Upper lobe of left lung (tissue), 6 donors: ENCODE results near the gene CHCHD6. TPM values are rescaled to one million over a fixed set of nuclear protein-coding genes. Genes with fewer than 3 reads are reported as not detected.

ENCODE experiments used
- ATAC-seq, 2 donors: fragments of 200-7000 bp; cut with Tn5 transposase; one replicate each; pipeline ENCODE4 v1.9.1; 2022; ENCODE audit warnings: mild to moderate bottlenecking in 2 of 2, moderate library complexity in 2 of 2; ENCODE audit not compliant: low FRiP score in 2 of 2
- DNase-seq, 2 donors: peaks; one replicate each; pipeline ENCODE4 v3.0.0-alpha.2; 2019 to 2020
- H3K27ac ChIP-seq, 4 donors: fragments of 200-600 bp; sonication (generic); one replicate each; pipeline ENCODE4 v1.5.1; 2016 to 2019
- H3K27me3 ChIP-seq, 4 donors: fragments of 200-600 bp; sonication (generic); one replicate each; pipeline ENCODE4 v1.5.1; 2017 to 2019
- H3K36me3 ChIP-seq, 4 donors: fragments of 200-600 bp; sonication (generic); one replicate each; pipeline ENCODE4 v1.5.1; 2016 to 2019
- H3K4me1 ChIP-seq, 4 donors: fragments of 200-600 bp; sonication (generic); one replicate each; pipeline ENCODE4 v1.5.1; 2018 to 2019
- H3K4me3 ChIP-seq, 4 donors: fragments of 200-600 bp; sonication (generic); one replicate each; pipeline ENCODE4 v1.5.1; 2017 to 2019; ENCODE audit warnings: mild to moderate bottlenecking in 2 of 4, moderate library complexity in 1 of 4
- H3K9me3 ChIP-seq, 4 donors: fragments of 200-600 bp; sonication (generic); one replicate each; pipeline ENCODE4 v1.5.1; 2018 to 2019
- CTCF ChIP-seq, 6 experiments: fragments of 450-650 bp in 4 of 6; fragments of 200-600 bp in 2 of 6; sonication (generic) in 2 of 6; IDR thresholded peaks; one replicate each; pipeline ENCODE4 v1.5.1; 2016 to 2019; ENCODE audit warnings: antibody characterized with exemption in 6 of 6
- EP300 ChIP-seq, 4 donors: sonication (generic); formaldehyde crosslinking; IDR thresholded peaks; one replicate each; pipeline ENCODE4 v1.5.1; 2017; ENCODE audit warnings: antibody characterized with exemption in 4 of 4, control low read depth in 2 of 4
- POLR2A ChIP-seq, 4 donors: fragments of 450-650 bp; IDR thresholded peaks; one replicate each; pipeline ENCODE4 v1.5.1; 2016 to 2017; ENCODE audit warnings: antibody characterized with exemption in 4 of 4, mild to moderate bottlenecking in 2 of 4
- POLR2AphosphoS5 ChIP-seq, 2 donors: sonication (generic); formaldehyde crosslinking; IDR thresholded peaks; one replicate each; pipeline ENCODE4 v1.5.1; 2017; ENCODE audit warnings: antibody characterized with exemption in 2 of 2
- WGBS, 2 donors: methylation state at CpG; one replicate each; pipeline ENCODE4 v1.1.5; 2017 to 2018; 5-methylcytosine and 5-hydroxymethylcytosine counted together
- total RNA-seq, 6 donors: library from RNA; depleted of rRNA in 4 of 6; stranded (reverse); fragments of >200 nt in 4 of 6; gene quantifications; one replicate each; pipeline versions ENCODE4 v1.1.0 to v1.2.1, GENCODE V29; 2016 to 2021
- donor health status: DM: no; HTN: no; CAD: no; lungs with moderate emphysema.
- donor health status: DM: no; HTN: yes; CAD: no; lungs with severe emphysema.

The CHCHD6 gene
- total RNA-seq, 6 donors from 2014 or later = 16.6 to 35.6 (median 21.8) TPM

- no peak for TF ChIP-seq POLR2A (IDR thresholded peaks at IDR 0.05)
- TF ChIP-seq EP300 (IDR thresholded peaks at IDR 0.05) = no peak
- TF ChIP-seq POLR2AphosphoS5 (IDR thresholded peaks at IDR 0.05) = no peak
- no peak for TF ChIP-seq CTCF (IDR thresholded peaks at IDR 0.05)
- H3K27ac ChIP-seq = peak overlapping the region in 1 of 4 donors; percentile 75
- WGBS, 2 donors = 17 to 29% methylated on average over 19 to 44 of the region's 44 CpGs
- H3K36me3 ChIP-seq = no peaks in the 10 kb centered on the region
- DNase-seq = peak in 1 of 2 donors; percentile 55
- peaks cover 13 to 20% (median 15%) of the 10 kb centered on the region in 4 donors for H3K4me1 ChIP-seq
- no peaks in the 10 kb centered on the region for H3K9me3 ChIP-seq
- ATAC-seq = no peak
- no peaks in the 10 kb centered on the region for H3K27me3 ChIP-seq
- H3K4me3 ChIP-seq = peak overlapping the region; percentile 74 to 99 (median 88)
Observed at GRCh38 chr3:126704494-126705214, 614 bp downstream of the CHCHD6 start.

GRCh38 chr3:126706631-126707030 lies 2.6 kb downstream of the CHCHD6 start:
- peaks cover 13 to 20% (median 15%) of the 10 kb centered on the region in 4 donors for H3K4me1 ChIP-seq
- H3K4me3 ChIP-seq = no peak overlapping the region
- no peaks in the 10 kb centered on the region for H3K27me3 ChIP-seq
- no peak overlapping the region for H3K27ac ChIP-seq
- H3K9me3 ChIP-seq = no peaks in the 10 kb centered on the region
- DNase-seq (no peak), ATAC-seq (no peak)
- no peaks in the 10 kb centered on the region for H3K36me3 ChIP-seq
- TF ChIP-seq EP300 (IDR thresholded peaks at IDR 0.05) (no peak), POLR2A (IDR thresholded peaks at IDR 0.05) (no peak), POLR2AphosphoS5 (IDR thresholded peaks at IDR 0.05) (no peak), CTCF (IDR thresholded peaks at IDR 0.05) (no peak)
- WGBS, 2 donors = 89 to 92% methylated on average over 3 of the region's 3 CpGs

GRCh38 chr3:126711121-126711760 lies 7.2 kb downstream of the CHCHD6 start:
- Histone ChIP-seq H3K36me3 (no peaks in the 10 kb centered on the region), H3K27me3 (no peaks in the 10 kb centered on the region), H3K9me3 (no peaks in the 10 kb centered on the region), H3K4me3 (no peak overlapping the region), H3K4me1 (no peaks in the 10 kb centered on the region), H3K27ac (no peak overlapping the region)
- whole genome bisulfite sequencing, 2 donors = 93 to 95% methylated on average over 8 of the region's 8 CpGs
- ATAC-seq = no peak
- no peak for DNase-seq
- TF ChIP-seq POLR2A (IDR thresholded peaks at IDR 0.05) (no peak), POLR2AphosphoS5 (IDR thresholded peaks at IDR 0.05) (no peak), EP300 (IDR thresholded peaks at IDR 0.05) (no peak), CTCF (IDR thresholded peaks at IDR 0.05) (no peak)

GRCh38 chr3:126713199-126713598 lies 9.2 kb downstream of the CHCHD6 start:
- TF ChIP-seq POLR2AphosphoS5 (IDR thresholded peaks at IDR 0.05) (no peak), POLR2A (IDR thresholded peaks at IDR 0.05) (no peak), EP300 (IDR thresholded peaks at IDR 0.05) (no peak), CTCF (IDR thresholded peaks at IDR 0.05) (no peak)
- Histone ChIP-seq H3K27ac (no peak overlapping the region), H3K4me3 (no peak overlapping the region), H3K27me3 (no peaks in the 10 kb centered on the region), H3K4me1 (no peaks in the 10 kb centered on the region), H3K9me3 (no peaks in the 10 kb centered on the region), H3K36me3 (no peaks in the 10 kb centered on the region)
- DNase-seq (no peak), ATAC-seq (no peak)
- whole genome bisulfite sequencing, 2 donors = 93 to 96% methylated on average over 7 of the region's 7 CpGs
